Left ventricle myocardium superior (tissue), 1 donor: ENCODE data around the gene CRTC3. TPM values are rescaled to one million over a fixed set of nuclear protein-coding genes. Genes with fewer than 3 reads are reported as not detected.
"Not testable (repeated sequence)": the region's sequence is repeated elsewhere in the genome, so short reads cannot be mapped to it uniquely, and the experiment has no call there.

ENCODE experiments used
- ATAC-seq: fragments of 200-7000 bp; cut with Tn5 transposase; one replicate; pipeline ENCODE4 v1.9.1; 2020; ENCODE audit warnings: mild to moderate bottlenecking, moderate library complexity
- DNase-seq: peaks from one replicate; pipeline ENCODE4 v3.0.0-alpha.2; 2020
- intact Hi-C: fragments of 100-400 bp; cut with micrococcal nuclease; formaldehyde crosslinking; loops from one replicate; pipeline ENCODE4 v1.11.0; 2022
- total RNA-seq: library from RNA; stranded (reverse); fragmentation: NEBNext Ultra II Directional; extraction: Animal tissue kit (Norgen Biotek cat#: 25700); gene quantifications from one replicate; pipeline ENCODE4 v1.2.1, GENCODE V29; 2021
- donor health status: DM: no; HTN: yes; CAD: no; lungs with severe emphysema.

The CRTC3 gene
- total RNA-seq, 1 donor from 2014 or later = 29.8 TPM

DNA sequence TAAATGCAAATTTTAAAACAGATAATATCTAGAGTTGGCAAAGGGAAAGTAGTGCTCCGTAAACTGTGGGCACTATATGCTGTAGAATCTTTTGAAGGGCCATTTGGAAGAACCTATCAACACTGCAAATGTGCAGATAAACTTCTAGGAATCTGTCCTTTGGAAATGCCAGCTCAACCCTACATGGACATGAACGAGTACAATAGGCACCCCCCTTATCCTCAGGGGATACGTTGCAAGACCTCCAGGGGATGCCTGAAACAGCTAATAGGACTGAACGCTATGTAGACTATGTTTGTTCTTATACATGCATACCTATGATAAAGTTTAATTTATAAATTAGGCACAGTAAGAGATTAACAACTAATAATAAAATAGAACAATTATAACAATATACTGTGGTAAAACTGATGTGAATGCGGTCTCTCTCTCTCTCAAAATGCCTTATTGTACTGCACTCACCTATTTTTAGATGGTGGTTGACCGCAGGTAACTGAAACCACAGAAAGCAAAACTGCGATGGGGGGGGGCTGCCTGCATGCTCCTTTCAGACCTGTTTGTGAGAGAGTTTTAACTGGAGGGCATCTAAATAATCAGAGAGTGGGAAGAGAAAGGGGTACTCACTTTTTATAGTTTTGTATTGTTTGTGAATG, 127.9 kb downstream of the CRTC3 start:
- intact Hi-C loops, DNase-seq, ATAC-seq: not testable (repeated sequence)

DNA sequence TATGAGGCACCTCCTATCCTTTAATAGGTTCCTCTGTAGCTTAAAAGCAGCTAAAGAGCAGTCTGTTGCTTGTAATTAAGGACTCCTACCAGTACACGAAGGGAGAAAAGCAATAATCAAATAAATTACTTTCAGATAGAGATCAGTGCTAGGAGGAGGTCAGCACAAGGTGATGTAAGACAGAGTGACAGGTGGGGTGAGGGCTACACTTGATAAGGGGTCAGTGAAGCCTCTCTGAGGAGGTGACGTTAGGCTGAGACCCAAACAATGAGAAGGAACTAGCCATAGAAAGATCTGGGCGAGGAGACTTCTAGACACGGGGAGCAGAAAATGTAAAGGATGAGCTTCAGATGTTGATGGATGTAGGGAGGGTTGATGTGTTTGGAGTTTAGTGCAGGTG, 129.8 kb downstream of the CRTC3 start:
- DNase-seq = no peak
- intact Hi-C loops = no loop called here
- no peak for ATAC-seq

DNA sequence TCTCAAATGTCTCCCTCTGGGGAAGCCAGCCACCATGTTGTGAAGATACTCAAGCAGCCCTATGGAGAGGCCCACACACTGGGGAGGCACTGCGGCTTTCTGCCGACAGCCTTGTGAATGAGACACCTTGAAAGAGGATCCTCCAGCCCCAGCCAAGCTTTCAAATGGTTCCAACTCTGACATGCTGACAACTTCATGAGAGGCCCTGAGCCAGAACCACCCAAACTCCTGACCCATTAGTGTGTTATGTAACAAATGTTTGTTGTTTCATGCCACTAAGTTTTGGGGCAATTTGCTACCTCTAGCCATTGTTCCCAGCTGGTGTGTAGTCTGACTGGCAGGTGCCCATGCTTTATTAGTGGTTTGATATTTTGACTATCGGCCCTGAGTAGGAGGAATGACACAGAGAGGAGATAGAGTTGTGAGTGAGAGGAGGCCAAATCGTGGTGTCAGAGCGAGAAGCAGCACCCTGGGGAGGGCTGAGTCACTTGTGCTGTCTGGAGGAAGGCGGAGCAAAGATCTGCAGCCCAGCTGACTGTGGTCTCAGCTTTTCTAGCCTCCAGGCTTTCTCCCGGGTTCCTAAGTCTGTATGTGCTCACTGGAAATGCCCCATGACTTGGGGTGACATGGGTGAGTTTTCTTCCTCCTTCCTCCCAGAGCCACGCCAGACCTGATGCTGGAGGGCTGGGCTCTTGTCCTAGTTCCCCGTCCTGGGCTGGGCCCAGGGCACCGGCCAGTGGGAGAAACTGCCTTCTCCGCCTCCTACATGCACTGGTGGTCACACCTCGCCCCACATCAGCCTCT, 130.7 kb downstream of the CRTC3 start:
- DNase-seq (peak; percentile 81), ATAC-seq (peak; percentile 85)
- intact Hi-C loops = no loop called here

DNA sequence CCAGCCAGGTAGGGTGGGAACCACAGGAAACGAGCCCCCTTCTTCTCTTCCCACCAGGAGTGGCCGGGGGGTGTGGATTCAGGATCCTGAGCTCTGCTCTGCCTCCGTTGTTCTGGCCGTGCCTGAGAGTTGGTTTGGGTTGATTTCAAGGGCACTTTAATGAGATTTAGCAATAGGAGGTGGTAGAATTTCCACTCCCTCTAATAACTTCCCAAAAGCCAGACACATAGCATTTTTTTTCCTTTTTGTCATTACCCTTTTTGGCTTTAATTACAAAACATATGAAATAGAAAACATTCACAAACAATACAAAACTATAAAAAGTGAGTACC, 131.2 kb downstream of the CRTC3 start:
- intact Hi-C loops, DNase-seq: not testable (repeated sequence)
- peak; percentile 4 for ATAC-seq

DNA sequence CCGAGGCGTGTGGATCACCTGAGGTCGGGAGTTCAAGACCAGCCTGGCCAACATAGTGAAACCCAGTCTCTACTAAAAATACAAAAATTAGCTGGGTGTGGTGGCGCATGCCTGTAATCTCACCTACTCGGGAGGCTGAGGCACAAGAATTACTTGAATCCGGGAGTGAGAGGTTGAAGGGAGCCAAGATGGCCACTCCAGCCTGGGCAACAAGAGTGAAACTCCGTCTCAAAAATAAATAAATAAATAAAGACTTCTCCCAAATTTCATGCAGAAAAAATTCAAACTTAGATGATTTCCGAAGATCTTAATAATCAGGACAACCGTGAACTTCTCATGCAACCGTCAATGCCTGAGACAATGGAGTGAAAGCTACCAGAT, 134.3 kb downstream of the CRTC3 start:
- intact Hi-C loops, ATAC-seq, DNase-seq: not testable (repeated sequence)

DNA sequence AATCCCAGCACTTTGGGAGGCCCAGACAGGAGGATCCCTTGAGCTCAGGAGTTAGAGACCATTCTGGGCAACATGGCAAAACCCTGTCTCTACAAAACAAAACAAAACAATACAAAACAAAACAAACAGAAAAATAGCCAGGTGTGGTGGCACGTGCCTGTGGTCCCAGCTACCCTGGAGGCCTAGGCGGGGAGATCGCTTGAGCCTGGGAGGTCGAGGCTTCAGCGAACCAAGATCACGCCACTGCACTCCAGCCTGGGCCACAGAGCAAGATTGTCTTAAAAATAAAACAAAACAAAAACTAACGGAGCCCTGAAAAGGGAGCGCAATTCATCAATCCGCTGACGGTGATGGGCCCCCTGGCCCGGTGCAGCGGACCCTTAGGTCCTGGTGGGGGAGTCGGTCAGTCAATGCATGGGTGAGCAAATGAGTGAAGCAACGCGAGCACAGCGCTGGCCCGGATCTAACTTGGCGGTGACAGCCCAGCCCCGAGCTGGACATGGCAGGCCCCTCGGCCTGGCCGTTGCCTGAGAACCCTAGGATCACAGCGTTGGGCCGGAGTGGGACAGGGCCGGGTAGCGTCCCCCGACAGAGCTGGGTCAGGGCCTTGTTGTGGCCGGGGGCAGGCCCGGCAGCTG, 135.0 kb downstream of the CRTC3 start:
- ATAC-seq (peak; percentile 75), DNase-seq (peak; percentile 73)
- intact Hi-C loops = no loop called here

DNA sequence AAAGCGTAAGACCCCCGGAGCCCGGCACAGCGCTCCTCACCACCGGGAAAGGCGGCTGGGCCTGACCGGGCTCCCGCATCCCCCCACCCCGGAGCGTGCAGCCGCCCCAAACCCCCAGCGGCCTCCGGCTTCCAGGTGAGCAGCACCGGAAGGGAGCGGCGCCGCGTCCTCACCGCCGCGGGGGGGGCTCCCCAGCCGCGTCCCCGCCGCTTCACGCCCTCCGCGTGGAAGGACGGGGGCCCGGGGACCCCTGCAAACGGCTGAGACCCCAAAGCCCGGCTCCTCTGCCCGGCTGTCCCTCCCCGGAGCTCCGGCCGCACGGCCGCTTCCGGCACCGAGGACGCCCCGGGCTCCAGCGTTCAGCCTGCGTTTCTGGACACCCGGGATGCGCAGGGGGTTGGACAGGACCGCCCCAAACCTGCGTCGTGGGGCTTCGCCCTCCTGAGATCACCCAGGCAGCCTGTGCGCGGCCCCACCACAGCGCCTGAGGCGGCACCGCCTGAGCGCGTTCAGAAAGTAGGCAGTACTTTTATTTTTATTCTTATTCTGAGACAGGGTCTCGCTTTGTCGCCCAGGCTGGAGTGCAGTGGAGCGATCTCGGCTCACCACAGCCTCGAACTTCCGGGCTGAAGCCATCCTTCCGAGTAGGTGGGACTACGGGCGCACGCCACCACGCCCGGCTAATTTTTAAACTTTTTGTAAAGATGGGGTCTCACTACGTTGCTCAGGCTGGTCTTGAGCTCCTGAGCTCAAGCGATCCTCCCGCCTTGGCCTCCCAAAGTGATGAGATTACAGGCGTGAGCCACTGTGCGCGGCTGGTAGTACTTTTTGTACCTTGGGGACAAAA, 135.8 kb downstream of the CRTC3 start:
- intact Hi-C loops = no loop called here
- DNase-seq = peak; percentile 82
- peak; percentile 92 for ATAC-seq

DNA sequence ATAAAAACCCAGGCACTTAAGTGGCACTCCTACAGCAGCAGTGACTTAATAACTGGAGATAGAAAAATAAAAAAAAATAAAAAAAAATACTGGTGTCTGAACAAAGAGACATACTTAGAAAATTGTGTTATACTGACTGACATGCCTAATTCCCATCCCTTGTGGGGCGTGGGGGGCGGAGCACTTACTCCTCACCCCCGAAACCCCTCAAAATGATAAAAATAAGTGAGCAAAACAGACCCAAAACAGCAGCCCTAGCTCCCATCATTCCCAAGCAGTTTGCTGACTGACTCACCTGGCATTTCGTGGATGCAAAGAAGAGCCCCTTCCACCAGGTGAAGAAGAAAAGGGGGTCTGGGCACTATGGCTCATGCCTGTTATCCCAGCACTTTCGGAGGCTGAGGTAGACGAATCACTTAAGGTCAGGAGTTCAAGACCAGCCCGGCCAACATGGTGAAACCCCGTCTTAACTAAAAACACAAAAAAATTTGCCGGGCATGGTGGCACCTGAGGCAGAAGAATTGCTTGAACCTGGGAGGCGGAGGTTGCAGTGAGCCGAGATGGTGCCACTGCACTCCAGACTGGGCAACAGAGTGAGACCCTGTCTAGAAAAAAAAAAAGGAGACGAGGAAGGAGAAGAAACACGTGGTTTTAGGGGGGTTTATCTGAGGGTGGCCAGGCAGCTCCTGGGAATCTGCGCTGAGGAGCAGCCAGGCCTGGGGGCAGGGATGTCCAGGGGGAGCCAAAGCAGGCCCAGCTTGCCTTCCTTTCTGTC, 136.6 kb downstream of the CRTC3 start:
- intact Hi-C loops = no loop called here
- DNase-seq (no peak), ATAC-seq (no peak)

DNA sequence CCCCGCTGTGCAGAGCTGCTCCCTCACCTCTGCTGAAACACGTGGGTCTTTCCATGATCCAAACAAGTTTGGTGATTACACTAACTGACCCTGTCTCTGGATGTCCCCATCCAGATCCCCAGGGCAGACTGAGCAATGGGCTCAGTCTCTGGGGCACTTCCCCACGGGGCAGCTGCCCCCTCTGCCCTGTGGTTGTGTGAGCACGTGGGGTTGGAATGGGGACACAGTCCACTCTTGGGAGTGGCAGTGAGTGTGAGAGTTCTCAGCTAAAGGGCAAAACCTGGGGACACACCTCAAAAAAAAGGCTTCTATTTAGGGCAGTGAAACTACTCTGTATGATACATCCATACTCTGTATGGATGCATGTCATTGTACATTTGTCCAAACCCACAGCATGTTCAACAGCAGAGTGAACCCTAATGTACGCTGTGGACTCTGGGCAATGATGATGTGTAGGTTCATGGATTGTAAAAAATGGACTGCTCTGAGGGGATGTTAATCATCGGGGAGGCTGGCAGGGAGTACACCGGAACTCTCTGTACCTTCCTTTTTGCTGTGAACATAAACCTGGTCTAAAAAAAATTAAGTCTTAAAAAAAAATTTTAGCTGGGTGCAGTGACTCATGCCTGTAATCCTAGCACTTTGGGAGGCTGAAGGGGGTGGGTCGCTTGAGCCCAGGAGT, 137.5 kb downstream of the CRTC3 start:
- ATAC-seq = no peak
- intact Hi-C loops = no loop called here
- DNase-seq = no peak

DNA sequence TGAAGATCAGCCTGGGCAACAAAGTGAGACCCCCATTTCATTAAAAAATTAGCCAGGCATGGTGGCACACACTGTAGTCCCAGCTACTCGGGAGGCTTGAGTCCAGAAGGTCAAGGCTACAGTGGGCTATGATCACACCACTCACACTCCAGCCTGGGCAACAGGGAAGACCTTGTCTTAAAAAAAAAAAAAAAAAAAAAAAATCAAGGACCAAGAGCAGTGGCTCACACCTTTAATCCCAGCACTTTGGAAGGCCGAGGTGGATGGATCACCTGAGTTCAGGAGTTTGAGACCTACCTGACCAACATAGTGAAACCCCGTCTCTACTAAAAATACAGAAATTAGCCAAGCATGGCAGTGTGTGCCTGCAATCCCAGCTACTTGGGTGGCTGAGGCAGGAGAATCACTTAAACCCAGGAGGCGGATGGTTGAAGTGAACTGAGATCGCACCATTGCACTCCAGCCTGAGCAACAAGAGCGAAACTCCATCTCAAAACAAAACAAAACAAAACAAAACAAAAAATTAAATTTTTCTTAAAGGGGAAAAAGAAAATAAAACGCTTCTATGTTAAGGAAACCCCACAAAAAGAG, 138.1 kb downstream of the CRTC3 start:
- intact Hi-C loops, ATAC-seq, DNase-seq: not testable (repeated sequence)

DNA sequence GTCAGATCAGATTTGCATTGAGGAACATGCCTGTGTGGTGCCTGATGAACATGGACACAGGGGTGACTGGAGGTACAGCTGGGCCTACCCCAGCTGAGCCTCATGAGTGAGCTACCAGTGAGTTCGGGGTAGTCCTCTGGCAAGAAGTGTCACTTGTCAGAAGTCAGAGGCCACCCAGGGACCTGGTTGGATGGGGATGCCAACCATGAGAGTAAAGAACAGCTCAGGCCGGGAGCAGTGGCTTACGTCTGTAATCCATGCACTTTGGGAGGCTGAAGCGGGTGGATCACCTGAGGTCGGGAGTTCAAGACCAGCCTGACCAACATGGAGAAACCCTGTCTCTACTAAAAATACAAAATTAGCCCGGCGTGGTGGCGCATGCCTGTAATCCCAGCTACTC, 140.9 kb downstream of the CRTC3 start:
- ATAC-seq, intact Hi-C loops, DNase-seq: not testable (repeated sequence)

DNA sequence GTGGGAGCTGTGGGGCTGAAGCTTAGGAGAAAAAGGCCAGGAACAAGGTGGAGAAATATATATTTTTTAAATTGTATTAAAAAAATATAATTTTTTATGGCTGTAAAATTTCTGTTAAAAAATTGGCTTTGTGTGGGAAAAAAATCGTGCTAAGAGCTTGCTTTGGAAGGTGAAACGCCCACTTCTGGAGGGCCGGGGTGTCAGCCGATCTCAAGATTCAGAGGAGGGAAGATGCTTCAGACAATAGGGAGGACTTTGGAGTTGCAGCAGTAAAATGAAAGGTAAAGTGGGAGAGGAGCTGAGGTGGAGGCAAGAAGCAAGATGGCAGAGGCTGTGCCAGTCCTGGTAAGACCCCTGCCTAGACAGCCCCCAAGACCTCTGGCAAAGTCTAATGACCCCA, 141.5 kb downstream of the CRTC3 start:
- DNase-seq (no peak), ATAC-seq (no peak)
- intact Hi-C loops = no loop called here

DNA sequence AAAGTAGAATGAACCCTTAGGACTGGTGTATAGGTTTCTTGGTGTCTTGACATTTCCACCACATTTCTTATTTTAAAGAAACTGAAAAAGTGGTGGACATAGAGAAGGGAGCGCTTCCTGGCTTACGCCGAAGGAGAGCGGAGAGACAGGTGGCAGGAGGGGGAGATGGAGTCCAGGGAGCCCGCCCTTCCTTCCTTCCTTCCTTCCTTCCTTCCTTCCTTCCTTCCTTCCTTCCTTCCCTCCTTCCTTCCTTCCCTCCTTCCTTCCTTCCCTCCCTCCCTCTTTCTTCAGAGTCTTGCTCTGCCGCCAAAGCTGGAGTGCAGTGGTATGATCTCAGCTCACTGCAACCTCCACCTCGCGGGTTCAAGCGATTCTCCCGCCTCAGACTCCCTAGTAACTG, 143.6 kb downstream of the CRTC3 start:
- intact Hi-C loops, ATAC-seq, DNase-seq: not testable (repeated sequence)

DNA sequence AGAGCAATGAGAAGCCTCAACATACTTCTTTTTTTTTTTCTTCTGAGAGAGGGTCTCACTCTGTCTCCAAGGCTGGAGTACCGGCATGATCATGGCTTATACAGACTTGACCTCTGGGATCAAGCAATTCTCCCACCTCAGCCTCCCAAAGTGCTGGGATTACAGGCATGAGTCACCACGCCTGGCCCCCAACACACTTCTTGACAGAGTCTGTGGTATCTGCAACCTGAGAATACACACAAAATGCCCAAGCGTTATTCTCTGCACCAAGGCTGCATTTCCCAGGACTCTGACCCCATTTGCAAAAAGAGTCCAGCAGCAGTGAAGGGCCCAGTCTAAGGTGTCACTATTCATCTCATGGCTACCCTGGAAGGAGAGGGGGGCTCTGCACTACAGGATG, 144.8 kb downstream of the CRTC3 start:
- DNase-seq (no peak), ATAC-seq (no peak)
- intact Hi-C loops = no loop called here

DNA sequence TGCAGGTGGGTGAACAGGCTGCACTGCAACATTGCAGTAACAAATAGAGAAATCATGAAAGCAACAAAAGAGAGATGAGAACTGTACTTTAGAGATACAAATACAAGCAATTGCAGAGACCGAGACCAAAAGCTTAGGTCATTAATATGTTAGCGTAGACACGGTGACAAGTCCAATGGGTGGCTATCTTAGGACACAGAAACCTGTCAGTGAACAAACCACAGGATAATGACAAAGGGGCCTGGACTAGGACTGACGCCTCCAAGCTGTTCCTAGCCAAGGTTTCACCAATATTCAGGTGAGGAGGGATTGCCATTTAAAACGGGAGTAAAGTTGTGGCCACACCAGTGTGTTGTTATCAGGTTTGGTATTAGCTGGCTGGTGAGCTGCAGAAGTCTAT, 145.7 kb downstream of the CRTC3 start:
- intact Hi-C loops = no loop called here
- no peak for DNase-seq
- ATAC-seq = no peak

DNA sequence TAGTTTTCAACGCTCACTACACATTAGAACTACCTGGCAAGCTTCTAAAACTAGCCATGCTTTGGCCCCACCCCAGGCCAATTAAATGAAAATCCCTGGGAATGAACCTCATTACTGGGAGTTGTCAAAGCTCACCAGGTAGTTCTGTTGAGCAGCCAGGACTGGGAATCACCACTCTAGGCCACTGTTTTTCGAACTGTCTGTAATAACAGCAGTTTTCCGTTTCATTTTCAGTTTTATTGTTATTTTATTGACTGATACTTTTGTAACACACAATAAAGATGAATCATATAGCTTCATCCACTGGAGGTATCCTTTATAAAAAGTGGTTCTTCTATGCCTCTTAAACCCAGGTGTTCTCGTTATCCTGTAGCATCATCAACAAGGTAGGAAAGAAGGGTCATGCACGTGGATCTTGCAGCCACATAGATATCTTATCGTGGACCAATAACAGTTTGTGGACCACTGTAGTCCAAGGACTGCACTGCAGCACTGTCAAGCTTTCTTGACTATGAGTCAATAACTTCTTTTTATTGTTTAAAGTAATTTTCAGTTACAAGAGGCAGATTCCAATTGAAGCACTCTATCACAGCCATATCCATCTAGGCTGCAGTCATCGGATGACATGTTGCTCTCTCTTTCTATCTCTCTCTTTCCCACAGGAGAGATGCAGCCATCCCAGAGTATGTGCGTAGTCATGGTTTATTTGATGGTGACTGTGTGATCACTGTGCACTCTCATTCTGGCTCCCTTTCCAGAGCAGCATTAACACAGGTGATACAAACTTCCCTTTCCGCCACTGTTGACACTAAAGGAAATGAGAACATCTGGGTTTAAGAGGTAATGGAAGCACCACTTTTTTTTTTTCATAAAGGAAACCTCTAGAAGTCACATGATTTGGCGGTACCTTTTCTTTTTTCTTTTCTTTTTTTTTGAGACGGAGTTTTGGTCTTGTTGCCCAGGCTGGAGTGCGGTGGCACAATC, 148.4 kb downstream of the CRTC3 start:
- DNase-seq = no peak
- ATAC-seq = no peak
- intact Hi-C loops = no loop called here

DNA sequence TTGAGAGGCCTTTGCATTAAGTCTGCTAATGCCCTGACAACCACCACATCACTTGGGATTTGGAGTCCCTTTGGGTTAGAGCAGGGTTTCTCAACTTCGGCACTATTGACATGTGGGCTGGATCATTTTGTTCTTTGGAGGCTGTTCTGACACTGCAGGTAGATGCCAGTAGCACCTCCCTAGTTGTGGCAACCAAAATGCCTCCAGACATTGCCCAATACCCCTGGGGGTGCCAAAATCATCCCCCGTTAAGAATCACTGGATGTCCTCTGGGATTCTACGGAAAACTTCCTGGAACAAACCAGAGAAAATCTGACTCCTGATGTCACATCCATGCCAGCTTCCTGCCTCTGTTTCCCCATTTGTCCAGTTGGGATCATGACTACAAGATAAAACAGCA, 150.2 kb downstream of the CRTC3 start:
- ATAC-seq (no peak), DNase-seq (no peak)
- intact Hi-C loops = no loop called here
